HG02623 (cell line): ENCODE results near the gene BYSL.

ENCODE experiments used
- ATAC-seq: cut with Tn5 transposase; IDR thresholded peaks from one replicate; pipeline ENCODE4 v1.9.1; 2021; ENCODE audit warnings: moderate library complexity; ENCODE audit not compliant: unreplicated experiment

BYSL gene

GRCh38 chr6:41914343-41914742 lies 7.0 kb upstream of the BYSL start:
- ATAC-seq = no peak

GRCh38 chr6:41914869-41915530 lies 6.3 kb upstream of the BYSL start:
- no peak for ATAC-seq

GRCh38 chr6:41917528-41917927 lies 3.8 kb upstream of the BYSL start:
- ATAC-seq = no peak

- ATAC-seq = no peak
Observed at GRCh38 chr6:41921712-41921998, 356 bp downstream of the BYSL start.

GRCh38 chr6:41922154-41922553 lies 855 bp downstream of the BYSL start:
- ATAC-seq = no peak

GRCh38 chr6:41927253-41927652 lies 6.0 kb downstream of the BYSL start:
- ATAC-seq = no peak

GRCh38 chr6:41929924-41930323 lies 8.6 kb downstream of the BYSL start:
- ATAC-seq = no peak

- no peak for ATAC-seq
Observed at GRCh38 chr6:41931792-41932191, 10.5 kb downstream of the BYSL start.

GRCh38 chr6:41932378-41932777 lies 11.1 kb downstream of the BYSL start:
- ATAC-seq = no peak

- no peak for ATAC-seq
Observed at GRCh38 chr6:41934278-41935192, 13.2 kb downstream of the BYSL start.

GRCh38 chr6:41935193-41935574 lies 13.9 kb downstream of the BYSL start:
- no peak for ATAC-seq

GRCh38 chr6:41935685-41936072 lies 14.4 kb downstream of the BYSL start:
- ATAC-seq = no peak

- ATAC-seq = peak; percentile 49
Observed at GRCh38 chr6:41936073-41936837, 15.0 kb downstream of the BYSL start.

- ATAC-seq = no peak
Observed at GRCh38 chr6:41937472-41937860, 16.2 kb downstream of the BYSL start.

GRCh38 chr6:41937861-41938574 lies 16.7 kb downstream of the BYSL start:
- ATAC-seq = no peak

- ATAC-seq = no peak
Observed at GRCh38 chr6:41938590-41939175, 17.4 kb downstream of the BYSL start.

- no peak for ATAC-seq
Observed at GRCh38 chr6:41939176-41939847, 18.0 kb downstream of the BYSL start.

GRCh38 chr6:41939848-41940758 lies 18.8 kb downstream of the BYSL start:
- no peak for ATAC-seq

GRCh38 chr6:41940759-41941279 lies 19.5 kb downstream of the BYSL start:
- ATAC-seq = no peak
